ENCODE data around the gene CSNK2A1. TPM values are rescaled to one million over a fixed set of nuclear protein-coding genes. Genes with fewer than 3 reads are reported as not detected.
"Not testable (repeated sequence)": the region's sequence is repeated elsewhere in the genome, so short reads cannot be mapped to it uniquely, and the experiment has no call there.

The CSNK2A1 gene
- 100 to 1,000 TPM; 108 to 723 (median 125) TPM for polyA plus RNA-seq (ENCODE audit: insufficient read length in 12 of 12)
- long read RNA-seq, donor 1, full-length matches to known transcripts: 34 of 39 reads
- long read RNA-seq, donor 1, partial matches to known transcripts: 5 of 39 reads
- long read RNA-seq, donor 1, other reads (novel, unspliced or antisense): 0 of 39 reads
- long read RNA-seq, donor 2, full-length matches to known transcripts: 39 of 49 reads
- long read RNA-seq, donor 2, partial matches to known transcripts: 10 of 49 reads
- long read RNA-seq, donor 2, other reads (novel, unspliced or antisense): 0 of 49 reads
- long read RNA-seq, donor 3, full-length matches to known transcripts: 24 of 24 reads
- long read RNA-seq, donor 3, partial matches to known transcripts: 0 of 24 reads
- long read RNA-seq, donor 3, other reads (novel, unspliced or antisense): 0 of 24 reads
- long read RNA-seq, donor 4, full-length matches to known transcripts: 11 of 11 reads
- long read RNA-seq, donor 4, partial matches to known transcripts: 0 of 11 reads
- long read RNA-seq, donor 4, other reads (novel, unspliced or antisense): 0 of 11 reads
- long read RNA-seq, donor 5, full-length matches to known transcripts: 33 of 33 reads
- long read RNA-seq, donor 5, partial matches to known transcripts: 0 of 33 reads
- long read RNA-seq, donor 5, other reads (novel, unspliced or antisense): 0 of 33 reads
- long read RNA-seq, donor 6, full-length matches to known transcripts: 19 of 19 reads
- long read RNA-seq, donor 6, partial matches to known transcripts: 0 of 19 reads
- long read RNA-seq, donor 6, other reads (novel, unspliced or antisense): 0 of 19 reads
- long read RNA-seq, donor 7, full-length matches to known transcripts: 11 of 11 reads
- long read RNA-seq, donor 7, partial matches to known transcripts: 0 of 11 reads
- long read RNA-seq, donor 7, other reads (novel, unspliced or antisense): 0 of 11 reads
- long read RNA-seq, donor 8, full-length matches to known transcripts: 44 of 54 reads
- long read RNA-seq, donor 8, partial matches to known transcripts: 10 of 54 reads
- long read RNA-seq, donor 8, other reads (novel, unspliced or antisense): 0 of 54 reads
- long read RNA-seq, donor 9, full-length matches to known transcripts: 15 of 15 reads
- long read RNA-seq, donor 9, partial matches to known transcripts: 0 of 15 reads
- long read RNA-seq, donor 9, other reads (novel, unspliced or antisense): 0 of 15 reads
- long read RNA-seq, donor 10, full-length matches to known transcripts: 40 of 40 reads
- long read RNA-seq, donor 10, partial matches to known transcripts: 0 of 40 reads
- long read RNA-seq, donor 10, other reads (novel, unspliced or antisense): 0 of 40 reads
- long read RNA-seq, donor 11, full-length matches to known transcripts: 30 of 37 reads
- long read RNA-seq, donor 11, partial matches to known transcripts: 7 of 37 reads
- long read RNA-seq, donor 11, other reads (novel, unspliced or antisense): 0 of 37 reads

DNA sequence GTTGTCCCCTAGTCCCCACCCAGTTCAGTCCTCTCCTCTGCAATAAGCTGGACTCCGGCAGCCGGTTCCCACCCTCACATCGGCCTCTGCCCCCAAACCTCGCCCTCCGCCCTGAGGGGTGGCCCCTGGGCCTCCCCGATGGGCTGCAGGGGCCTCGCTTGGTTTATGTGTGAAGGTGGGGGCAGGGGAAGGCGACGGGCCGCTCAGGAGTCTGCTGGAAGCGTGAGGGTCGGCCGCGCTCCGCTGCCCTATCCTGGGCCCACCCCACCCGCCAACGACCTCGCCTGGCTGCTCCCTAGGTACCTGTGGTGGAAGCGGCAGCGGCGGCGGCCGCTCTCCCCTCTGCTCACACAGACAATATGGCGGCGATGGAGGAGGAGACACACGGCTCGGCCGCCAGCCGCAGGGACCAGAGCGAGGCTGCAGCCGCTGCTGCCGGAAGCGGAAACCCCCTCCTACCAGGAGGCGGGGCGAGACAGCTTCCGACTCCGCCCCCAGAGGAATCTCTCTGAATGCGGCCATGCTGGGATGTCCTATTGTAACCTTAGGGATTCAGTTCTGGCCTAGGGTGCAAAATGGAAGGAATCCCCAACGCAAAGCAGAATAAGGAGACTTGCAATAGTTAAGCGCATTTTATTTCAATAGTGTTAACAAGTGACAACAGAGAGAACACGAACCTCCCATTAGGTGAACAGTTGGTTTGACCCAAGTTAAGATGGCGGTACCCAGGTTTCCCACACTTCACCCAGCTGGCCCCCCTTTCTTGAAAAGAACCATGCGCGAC lies at the start of gene CSNK2A1:
CSNK2A1 (minus strand) TSS at position 422 of the 784 bp plus-strand sequence. CDS start 35,239 bp downstream, outside the sequence.
- DNase-seq: peak; percentile 99

GRCh38 chr20:592506-592905 lies 48.9 kb upstream of the CSNK2A1 start:
- no peak for DNase-seq

- DNase-seq: no peak
Observed at GRCh38 chr20:591941-592340, 48.4 kb upstream of the CSNK2A1 start.

DNA sequence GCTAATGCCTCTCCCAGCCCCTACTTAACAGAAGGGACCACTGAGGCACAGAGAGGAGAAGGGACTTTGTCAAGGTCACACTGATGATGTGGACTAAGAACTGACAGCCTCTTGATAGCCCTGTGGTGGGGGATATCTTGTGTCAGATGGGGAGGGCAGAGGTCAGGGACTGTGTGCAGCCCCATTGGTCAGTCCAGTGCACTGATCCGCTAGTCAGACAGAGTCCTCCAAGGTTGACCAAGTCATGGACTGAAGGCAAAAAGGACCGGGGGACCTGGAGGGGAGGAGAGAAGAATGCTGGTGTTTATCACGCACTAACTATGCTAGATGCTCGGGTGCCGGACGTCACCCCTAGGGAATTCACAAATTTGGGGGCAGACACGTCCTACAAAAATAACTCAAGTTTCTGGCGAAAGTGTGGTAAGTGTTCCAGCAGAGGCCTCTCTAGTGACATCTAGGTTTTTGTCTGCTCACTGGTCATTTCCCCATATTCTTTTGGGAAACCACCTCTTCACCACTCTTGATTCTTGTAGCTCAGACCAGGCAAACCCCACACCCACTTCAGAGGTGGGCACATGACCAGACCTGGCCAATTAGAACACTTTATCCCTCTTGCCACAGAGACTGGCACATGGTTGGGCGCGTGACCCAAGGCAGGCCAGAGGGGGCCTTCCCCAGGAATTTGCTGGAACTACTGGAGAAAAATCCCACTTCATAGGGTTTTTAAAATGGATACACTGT lies 45.5 kb upstream of the CSNK2A1 start:
- no peak for DNase-seq

DNA sequence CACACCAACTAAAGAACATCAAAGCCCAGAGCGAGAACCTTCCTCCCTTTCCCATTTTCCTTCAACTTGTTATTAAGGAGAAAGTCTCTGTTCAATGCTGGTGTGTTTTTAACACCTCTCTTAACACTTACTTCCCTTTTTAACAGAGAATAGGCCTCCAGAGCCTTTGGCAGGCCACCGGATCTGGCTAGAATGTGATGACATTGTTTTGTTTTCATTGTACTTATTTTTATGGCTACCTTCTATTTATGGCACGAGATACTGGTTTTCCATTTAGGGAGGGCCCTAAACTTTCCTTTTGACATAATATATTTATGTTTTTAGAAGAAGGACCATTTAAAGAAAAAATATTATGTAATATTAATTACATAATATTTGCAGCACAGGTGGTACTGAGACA lies 44.9 kb upstream of the CSNK2A1 start:
- no peak for DNase-seq

DNA sequence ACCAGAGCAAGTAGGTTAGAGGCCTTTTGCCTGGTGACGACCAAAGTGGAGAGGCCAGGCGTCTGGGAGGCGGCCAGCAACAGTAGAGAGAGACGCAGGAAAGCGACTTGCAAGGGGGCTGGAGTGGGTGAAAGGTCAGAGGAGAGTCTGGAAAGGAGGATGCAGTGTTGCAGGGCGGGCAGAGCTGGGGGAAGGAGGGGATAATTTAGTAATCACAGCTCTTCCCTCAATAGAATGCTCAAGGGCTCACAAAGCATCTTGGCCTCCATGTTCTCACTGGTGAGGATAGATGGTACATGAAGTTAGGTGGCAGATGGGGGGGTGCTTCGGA lies 41.3 kb upstream of the CSNK2A1 start:
- DNase-seq: no peak

- DNase-seq: no peak
Observed at GRCh38 chr20:584161-584970, 40.8 kb upstream of the CSNK2A1 start.

GRCh38 chr20:582204-582603 lies 38.6 kb upstream of the CSNK2A1 start:
- DNase-seq: no peak

GRCh38 chr20:578940-579690 lies 35.5 kb upstream of the CSNK2A1 start:
- not testable (repeated sequence) for DNase-seq

- no peak for DNase-seq
Observed at GRCh38 chr20:577167-577791, 33.7 kb upstream of the CSNK2A1 start.

GRCh38 chr20:576156-576555 lies 32.6 kb upstream of the CSNK2A1 start:
- no peak for DNase-seq

DNA sequence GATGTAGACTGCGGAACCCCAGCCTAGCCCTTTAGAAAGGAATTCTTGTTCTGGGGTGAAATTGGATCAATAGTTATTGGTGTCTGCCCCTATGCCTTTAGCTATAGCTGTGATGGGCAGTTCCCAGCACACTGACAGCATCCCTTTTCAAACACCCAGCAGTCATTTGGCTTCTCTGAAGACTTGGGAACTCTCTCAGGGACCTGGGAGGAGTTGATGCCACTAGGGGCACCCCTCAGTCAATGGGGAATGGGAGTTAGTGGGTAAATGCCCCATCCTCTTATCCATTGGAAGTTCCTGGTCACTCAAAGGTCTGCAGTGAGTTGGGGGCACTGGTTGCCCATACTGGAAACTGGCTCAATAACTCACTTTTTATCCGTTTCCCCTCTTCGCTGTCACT lies 31.6 kb upstream of the CSNK2A1 start:
- DNase-seq: no peak

GRCh38 chr20:574297-574942 lies 30.8 kb upstream of the CSNK2A1 start:
- no peak for DNase-seq

GRCh38 chr20:573414-574296 lies 30.1 kb upstream of the CSNK2A1 start:
- no peak for DNase-seq

GRCh38 chr20:572727-573126 lies 29.1 kb upstream of the CSNK2A1 start:
- peak; percentile 25 for DNase-seq

DNA sequence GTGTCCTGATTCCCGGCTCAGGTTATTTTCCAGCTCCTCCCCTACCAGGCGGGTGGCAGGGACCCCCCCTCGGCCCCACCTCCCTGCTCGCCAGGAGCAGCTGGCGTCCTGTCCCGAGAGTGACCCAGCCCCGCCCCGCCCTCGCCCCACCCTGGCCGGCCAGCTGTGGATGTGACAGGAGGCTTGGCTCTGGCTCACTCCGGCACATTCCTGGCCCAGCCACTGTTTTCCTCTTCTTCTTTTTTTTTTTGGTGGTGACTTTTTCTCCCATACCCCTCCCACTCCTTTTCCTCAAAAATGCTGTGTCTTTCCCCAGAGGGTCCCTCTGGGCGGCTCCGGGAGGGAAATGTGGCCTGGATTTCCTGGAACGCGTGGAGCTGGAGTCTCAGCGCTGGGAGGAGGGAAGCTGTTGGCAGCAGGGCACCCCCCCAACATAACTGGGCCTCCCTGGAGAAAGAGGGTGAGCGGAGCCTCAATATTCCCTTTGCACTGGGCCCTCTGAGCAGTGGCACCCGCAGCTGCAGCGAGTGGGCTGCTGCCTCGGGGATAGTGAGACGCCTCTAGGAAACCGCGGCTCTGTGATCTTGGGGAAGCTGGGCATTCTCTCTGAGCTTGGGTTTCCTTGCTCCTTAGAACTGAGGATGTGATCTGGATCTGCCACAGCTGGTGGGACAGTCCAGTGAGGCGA lies 28.3 kb upstream of the CSNK2A1 start:
- DNase-seq: peak; percentile 58

All from muscle of arm (tissue), 14 donors.